Measurements from ENCODE around the gene GJC2. TPM values are rescaled to one million over a fixed set of nuclear protein-coding genes. Genes with fewer than 3 reads are reported as not detected.

GJC2 gene
- total RNA-seq, 1 experiment from 2014 or later: 1.2 TPM

- CTCF ChIA-PET: no interaction called here
- no TSS peak for BruUV-seq (replicated peaks)
- H3K4me1 Mint-ChIP-seq (ENCODE audit: low read depth, unreplicated experiment): peaks cover 14% of the 10 kb centered on the region
- H3K4me3 Mint-ChIP-seq (ENCODE audit: low read depth, unreplicated experiment): peak overlapping the region; percentile 84
- peak overlapping the region; percentile 63 for H3K27ac Mint-ChIP-seq (ENCODE audit: unreplicated experiment)
- peak; percentile 65 for DNase-seq
- H3K36me3 Mint-ChIP-seq (ENCODE audit: insufficient read depth, unreplicated experiment): peaks cover 49% of the 10 kb centered on the region
- intact Hi-C loops (cut with micrococcal nuclease; ENCODE audit: unreplicated experiment): no loop called here
- no peak for TF ChIP-seq CTCF (IDR thresholded peaks at IDR 0.05; ENCODE audit: unreplicated experiment)
- H3K9me3 Mint-ChIP-seq (ENCODE audit: low read depth, unreplicated experiment): no peaks in the 10 kb centered on the region
- H3K27me3 Mint-ChIP-seq (ENCODE audit: unreplicated experiment): no peaks in the 10 kb centered on the region
These were observed 13.4 kb downstream of the GJC2 start for GRCh38 chr1:228163007-228163753.

GRCh38 chr1:228163776-228164519 lies 14.2 kb downstream of the GJC2 start:
- BruUV-seq (replicated peaks): no TSS peak
- H3K4me3 Mint-ChIP-seq (ENCODE audit: low read depth, unreplicated experiment): peak overlapping the region; percentile 84
- no peak for TF ChIP-seq CTCF (IDR thresholded peaks at IDR 0.05; ENCODE audit: unreplicated experiment)
- H3K4me1 Mint-ChIP-seq (ENCODE audit: low read depth, unreplicated experiment): peaks cover 14% of the 10 kb centered on the region
- intact Hi-C loops (cut with micrococcal nuclease; ENCODE audit: unreplicated experiment): no loop called here
- no peak for DNase-seq
- peak overlapping the region; percentile 98 for H3K27ac Mint-ChIP-seq (ENCODE audit: unreplicated experiment)
- H3K27me3 Mint-ChIP-seq (ENCODE audit: unreplicated experiment): no peaks in the 10 kb centered on the region
- H3K36me3 Mint-ChIP-seq (ENCODE audit: insufficient read depth, unreplicated experiment): peaks cover 49% of the 10 kb centered on the region
- CTCF ChIA-PET: interaction anchor here (3.4 kb wide), 1 partner anchor 33 kb away, joined by 32 read pairs; no protein-coding TSS in a partner anchor
- H3K9me3 Mint-ChIP-seq (ENCODE audit: low read depth, unreplicated experiment): no peaks in the 10 kb centered on the region

GRCh38 chr1:228164561-228165371 lies 15.0 kb downstream of the GJC2 start:
- Mint-ChIP-seq H3K27me3 (ENCODE audit: unreplicated experiment) (no peaks in the 10 kb centered on the region), H3K4me1 (ENCODE audit: low read depth, unreplicated experiment) (peaks cover 14% of the 10 kb centered on the region), H3K27ac (ENCODE audit: unreplicated experiment) (peak overlapping the region; percentile 98), H3K36me3 (ENCODE audit: insufficient read depth, unreplicated experiment) (peaks cover 49% of the 10 kb centered on the region), H3K9me3 (ENCODE audit: low read depth, unreplicated experiment) (no peaks in the 10 kb centered on the region), H3K4me3 (ENCODE audit: low read depth, unreplicated experiment) (peak overlapping the region; percentile 84)
- no peak for TF ChIP-seq CTCF (IDR thresholded peaks at IDR 0.05; ENCODE audit: unreplicated experiment)
- BruUV-seq (replicated peaks): TSS peak; percentile 94
- no peak for DNase-seq
- CTCF ChIA-PET: interaction anchor here (0.7 to 3.4 kb wide), 7 partner anchors 13 to 322 kb away, joined by 3 to 32 read pairs (median 3); partner anchors contain the start of gene RNF187
- intact Hi-C loops (cut with micrococcal nuclease; ENCODE audit: unreplicated experiment): no loop called here
